ENCODE results near the gene DVL2.
A peak's percentile ranks its signal among the peaks of the same experiment; 100 is the strongest.

The DVL2 gene

GRCh38 chr17:7234083-7234951 is at the start of gene DVL2:
Gene DVL2, minus strand, starts transcription at chr17:7234517. Its CDS starts 255 bp downstream, at chr17:7234262.
- TF ChIP-seq, protein P1, sequence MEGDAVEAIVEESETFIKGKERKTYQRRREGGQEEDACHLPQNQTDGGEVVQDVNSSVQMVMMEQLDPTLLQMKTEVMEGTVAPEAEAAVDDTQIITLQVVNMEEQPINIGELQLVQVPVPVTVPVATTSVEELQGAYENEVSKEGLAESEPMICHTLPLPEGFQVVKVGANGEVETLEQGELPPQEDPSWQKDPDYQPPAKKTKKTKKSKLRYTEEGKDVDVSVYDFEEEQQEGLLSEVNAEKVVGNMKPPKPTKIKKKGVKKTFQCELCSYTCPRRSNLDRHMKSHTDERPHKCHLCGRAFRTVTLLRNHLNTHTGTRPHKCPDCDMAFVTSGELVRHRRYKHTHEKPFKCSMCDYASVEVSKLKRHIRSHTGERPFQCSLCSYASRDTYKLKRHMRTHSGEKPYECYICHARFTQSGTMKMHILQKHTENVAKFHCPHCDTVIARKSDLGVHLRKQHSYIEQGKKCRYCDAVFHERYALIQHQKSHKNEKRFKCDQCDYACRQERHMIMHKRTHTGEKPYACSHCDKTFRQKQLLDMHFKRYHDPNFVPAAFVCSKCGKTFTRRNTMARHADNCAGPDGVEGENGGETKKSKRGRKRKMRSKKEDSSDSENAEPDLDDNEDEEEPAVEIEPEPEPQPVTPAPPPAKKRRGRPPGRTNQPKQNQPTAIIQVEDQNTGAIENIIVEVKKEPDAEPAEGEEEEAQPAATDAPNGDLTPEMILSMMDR (IDR thresholded peaks at IDR 0.05; ENCODE audit: insufficient read depth, low read depth, low read length, missing control alignments), result no peak
- DNase-seq (ENCODE audit: low read depth), result peak; percentile 97
- peak within 1 kb of the TSS; percentile 96 for H3K4me3 ChIP-seq (ENCODE audit: low read depth, low read length)

DNA sequence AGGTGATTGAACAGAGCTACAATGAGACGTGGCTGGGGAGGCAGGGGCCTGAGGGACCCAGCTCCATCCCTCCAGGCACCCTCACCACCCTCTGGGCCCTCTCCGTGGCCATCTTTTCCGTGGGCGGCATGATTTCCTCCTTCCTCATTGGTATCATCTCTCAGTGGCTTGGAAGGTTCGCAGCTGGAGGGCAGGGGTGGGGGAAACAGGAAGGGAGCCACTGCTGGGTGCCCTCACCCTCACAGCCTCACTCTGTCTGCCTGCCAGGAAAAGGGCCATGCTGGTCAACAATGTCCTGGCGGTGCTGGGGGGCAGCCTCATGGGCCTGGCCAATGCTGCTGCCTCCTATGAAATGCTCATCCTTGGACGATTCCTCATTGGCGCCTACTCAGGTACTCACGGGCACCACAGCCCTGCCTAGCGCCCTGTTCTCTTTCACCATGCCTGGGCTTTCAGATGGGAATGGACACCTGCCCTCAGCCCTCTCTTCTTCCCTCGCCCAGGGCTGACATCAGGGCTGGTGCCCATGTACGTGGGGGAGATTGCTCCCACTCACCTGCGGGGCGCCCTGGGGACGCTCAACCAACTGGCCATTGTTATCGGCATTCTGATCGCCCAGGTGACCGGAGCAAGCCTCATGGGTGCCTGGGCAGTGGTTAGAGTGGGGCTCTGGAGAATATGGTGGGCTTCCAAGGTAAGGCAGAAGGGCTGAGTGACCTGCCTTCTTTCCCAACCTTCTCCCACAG is 49.3 kb upstream of the DVL2 start:
- no peak overlapping the region for H3K4me3 ChIP-seq (ENCODE audit: low read depth, low read length)
- TF ChIP-seq, protein P1 (IDR thresholded peaks at IDR 0.05; ENCODE audit: insufficient read depth, low read depth, low read length, missing control alignments), result no peak
- no peak for DNase-seq (ENCODE audit: low read depth)

DNA sequence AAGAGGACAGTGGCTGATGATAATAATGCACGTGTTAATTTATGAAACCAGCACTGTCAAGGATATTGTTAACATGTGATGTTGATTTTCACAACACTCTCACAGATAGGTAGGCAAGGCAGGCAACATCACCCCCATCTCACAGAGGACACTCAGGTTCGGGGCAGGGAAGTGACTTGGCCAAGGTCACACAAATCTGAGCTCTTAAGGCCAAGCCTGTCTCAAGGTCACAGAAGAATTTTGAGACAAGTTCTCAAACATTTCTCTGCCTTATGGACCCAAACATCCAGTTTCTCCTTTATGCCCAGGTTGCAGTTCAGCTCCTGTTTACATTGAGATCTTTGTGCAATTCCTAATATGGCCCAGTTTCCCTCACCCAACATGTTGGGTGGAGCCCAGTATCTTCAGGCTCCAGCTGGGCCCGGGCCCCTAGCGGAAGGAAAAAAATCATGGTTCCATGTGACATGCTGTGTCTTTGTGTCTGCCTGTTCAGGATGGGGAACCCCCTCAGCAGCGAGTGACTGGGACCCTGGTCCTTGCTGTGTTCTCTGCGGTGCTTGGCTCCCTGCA is 48.5 kb upstream of the DVL2 start:
- no peak overlapping the region for H3K4me3 ChIP-seq (ENCODE audit: low read depth, low read length)
- no peak for DNase-seq (ENCODE audit: low read depth)
- TF ChIP-seq, protein P1 (IDR thresholded peaks at IDR 0.05; ENCODE audit: insufficient read depth, low read depth, low read length, missing control alignments), result no peak

- TF ChIP-seq, protein P1 (IDR thresholded peaks at IDR 0.05; ENCODE audit: insufficient read depth, low read depth, low read length, missing control alignments), result no peak
- no peak for DNase-seq (ENCODE audit: low read depth)
- H3K4me3 ChIP-seq (ENCODE audit: low read depth, low read length), result peak overlapping the region; percentile 63
These were observed 47.8 kb upstream of the DVL2 start for GRCh38 chr17:7281953-7282751.

DNA sequence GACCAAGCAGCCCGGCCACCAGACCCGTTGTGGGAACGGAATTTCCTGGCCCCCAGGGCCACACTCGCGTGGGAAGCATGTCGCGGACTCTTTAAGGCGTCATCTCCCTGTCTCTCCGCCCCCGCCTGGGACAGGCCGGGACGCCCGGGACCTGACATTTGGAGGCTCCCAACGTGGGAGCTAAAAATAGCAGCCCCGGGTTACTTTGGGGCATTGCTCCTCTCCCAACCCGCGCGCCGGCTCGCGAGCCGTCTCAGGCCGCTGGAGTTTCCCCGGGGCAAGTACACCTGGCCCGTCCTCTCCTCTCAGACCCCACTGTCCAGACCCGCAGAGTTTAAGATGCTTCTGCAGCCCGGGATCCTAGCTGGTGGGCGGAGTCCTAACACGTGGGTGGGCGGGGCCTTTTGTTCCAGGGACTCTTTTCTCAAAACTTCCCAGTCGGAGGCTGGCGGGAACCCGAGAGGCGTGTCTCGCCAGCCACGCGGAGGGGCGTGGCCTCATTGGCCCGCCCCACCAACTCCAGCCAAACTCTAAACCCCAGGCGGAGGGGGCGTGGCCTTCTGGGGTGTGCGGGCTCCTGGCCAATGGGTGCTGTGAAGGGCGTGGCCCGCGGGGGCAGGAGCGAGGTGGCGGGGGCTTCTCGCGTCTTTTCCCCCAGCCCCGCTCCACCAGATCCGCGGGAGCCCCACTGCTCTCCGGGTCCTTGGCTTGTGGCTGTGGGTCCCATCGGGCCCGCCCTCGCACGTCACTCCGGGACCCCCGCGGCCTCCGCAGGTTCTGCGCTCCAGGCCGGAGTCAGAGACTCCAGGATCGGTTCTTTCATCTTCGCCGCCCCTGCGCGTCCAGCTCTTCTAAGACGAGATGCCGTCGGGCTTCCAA is 47.0 kb upstream of the DVL2 start, which contains the start of gene SLC2A4:
Gene SLC2A4, plus strand, starts transcription at position 645 of the 879 bp plus-strand sequence. Its CDS starts 217 bp downstream, at position 862.
- H3K4me3 ChIP-seq (ENCODE audit: low read depth, low read length), result peak within 1 kb of the TSS; percentile 63
- TF ChIP-seq, protein P1 (IDR thresholded peaks at IDR 0.05; ENCODE audit: insufficient read depth, low read depth, low read length, missing control alignments), result no peak
- peak; percentile 93 for DNase-seq (ENCODE audit: low read depth)
